RWPE1 (cell line): Measurements from ENCODE around the gene THY1.

ENCODE experiments used
- CTCF ChIA-PET: fragments of 350-600 bp; sonication (Branson Sonifier 250); formaldehyde crosslinking; extraction: SDS; loops from one replicate; lab custom pipeline; 2021; lab: Yijun Ruan, JAX
- POLR2A ChIA-PET: fragments of 400-600 bp; formaldehyde crosslinking; extraction: SDS; loops from one replicate; lab custom pipeline; 2020; ENCODE audit warnings: antibody characterized with exemption; ENCODE audit not compliant: low non-redundant PET; lab: Yijun Ruan, JAX
- DNase-seq: peaks from one replicate; pipeline ENCODE4 v3.0.0; 2012; ENCODE audit warnings: low spot score
- H3K27ac ChIP-seq: fragments of 450-650 bp; 2 replicates; pipeline ENCODE4 v1.5.1; 2017
- CTCF ChIP-seq: fragments of 450-650 bp; conservative IDR thresholded peaks from 2 replicates; pipeline ENCODE4 v1.5.1; 2017; ENCODE audit warnings: low read depth, mild to moderate bottlenecking

THY1 gene

GRCh38 chr11:119420631-119421030, 2.3 kb downstream of the THY1 start:
- CTCF ChIA-PET = no interaction called here
- TF ChIP-seq CTCF = no peak

GRCh38 chr11:119419834-119420492, 3.0 kb downstream of the THY1 start:
- POLR2A ChIA-PET = no interaction called here
- H3K27ac ChIP-seq = no peak overlapping the region
- DNase-seq = no peak
- TF ChIP-seq CTCF = no peak
- CTCF ChIA-PET = no interaction called here

More at GRCh38 chr11:119420631-119421030, 2.3 kb downstream of the THY1 start:
- no peak for DNase-seq
- POLR2A ChIA-PET = no interaction called here
- H3K27ac ChIP-seq = no peak overlapping the region

DNA sequence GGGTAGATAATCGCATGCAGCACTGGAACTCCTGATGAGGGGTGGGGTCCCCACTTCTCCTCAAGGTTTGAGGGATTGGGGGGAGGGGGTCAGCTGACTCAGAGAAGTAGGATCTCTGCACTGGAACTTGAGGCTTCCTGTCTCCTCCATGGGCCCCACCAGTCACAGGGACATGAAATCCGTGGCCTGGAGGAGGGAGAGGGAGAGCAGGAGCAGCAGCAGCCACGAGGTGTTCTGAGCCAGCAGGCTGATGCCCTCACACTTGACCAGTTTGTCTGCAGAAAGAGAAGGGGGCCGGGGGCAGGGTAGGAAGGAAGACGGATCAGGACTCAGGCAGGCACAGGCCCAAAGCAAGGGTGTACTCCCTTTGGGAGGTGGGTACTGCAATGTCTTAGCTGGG, 3.7 kb downstream of the THY1 start:
- DNase-seq = no peak
- no peak for TF ChIP-seq CTCF
- ChIA-PET POLR2A (no interaction called here), CTCF (no interaction called here)
- H3K27ac ChIP-seq = no peak overlapping the region

GRCh38 chr11:119418759-119419158, 4.2 kb downstream of the THY1 start:
- TF ChIP-seq CTCF = no peak
- ChIA-PET POLR2A (no interaction called here), CTCF (interaction anchor here (0.6 kb wide), 1 partner anchor 207 kb away, joined by 4 read pairs; no protein-coding TSS in a partner anchor)
- H3K27ac ChIP-seq = peak overlapping the region; percentile 77; the same call in 1 of the 2 replicates
- no peak for DNase-seq

GRCh38 chr11:119417726-119418540, 5.0 kb downstream of the THY1 start:
- CTCF ChIA-PET = no interaction called here
- TF ChIP-seq CTCF = no peak
- peak overlapping the region; percentile 77 for H3K27ac ChIP-seq
- DNase-seq = peak; percentile 78
- POLR2A ChIA-PET = no interaction called here

DNA sequence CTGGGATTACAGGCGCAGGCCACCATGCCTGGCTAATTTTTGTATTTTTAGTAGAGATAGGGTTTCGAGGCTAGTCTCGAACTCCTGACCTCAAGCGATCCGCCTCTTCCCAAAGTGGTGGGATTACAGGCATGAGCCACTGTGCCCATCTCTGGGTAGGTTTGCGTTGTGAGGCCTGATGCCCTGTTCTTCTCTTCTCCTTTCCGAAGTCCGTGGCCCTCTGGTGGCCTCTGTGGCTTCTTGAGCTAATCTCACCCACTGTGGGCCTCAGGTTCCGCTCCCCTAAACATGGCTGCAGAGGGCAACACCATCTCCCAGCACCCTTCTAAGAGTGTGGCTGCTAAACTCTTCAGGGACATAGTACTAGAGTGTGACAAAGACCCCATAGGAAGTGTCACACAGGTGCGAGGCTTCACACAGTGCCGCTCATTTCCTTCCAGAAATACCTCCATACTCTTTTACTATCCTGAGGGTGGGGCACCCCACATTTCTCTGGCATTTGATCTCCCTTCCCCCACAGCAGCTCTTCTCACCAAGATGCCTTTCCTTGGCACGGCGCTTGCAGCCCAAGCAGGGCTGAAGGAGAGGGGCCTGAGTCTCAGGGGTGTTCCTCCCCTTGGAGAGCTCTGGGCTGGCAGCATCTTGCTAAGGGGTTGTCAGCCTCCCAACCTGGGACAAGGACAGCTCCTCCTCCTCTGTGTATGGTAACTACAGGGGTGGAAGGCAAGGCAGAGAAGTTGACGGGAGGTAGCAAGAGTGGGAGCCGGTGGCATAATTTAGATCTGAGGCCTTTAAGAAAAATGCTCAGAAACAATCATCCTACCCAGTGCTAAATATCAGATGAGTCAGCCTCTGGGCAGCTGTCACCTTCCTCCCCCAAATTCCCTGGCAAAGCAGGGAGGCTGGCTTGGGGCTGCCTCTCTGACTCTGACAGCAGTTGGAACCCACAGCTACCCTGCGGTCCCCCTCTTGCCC, 6.1 kb downstream of the THY1 start:
- TF ChIP-seq CTCF = no peak
- H3K27ac ChIP-seq = peak overlapping the region; percentile 77
- CTCF ChIA-PET = no interaction called here
- DNase-seq = no peak
- POLR2A ChIA-PET = no interaction called here
